Panc1 (cell line): ENCODE measurements around the gene MRC2.

Experiments used
- CTCF ChIP-seq: fragments of 450-650 bp; IDR thresholded peaks from 2 replicates; pipeline ENCODE4 v1.5.1; 2017; ENCODE audit warnings: mild to moderate bottlenecking
- POLR2AphosphoS5 ChIP-seq: IDR thresholded peaks from 2 replicates; pipeline ENCODE4 v1.6.1; 2012; ENCODE audit warnings: mild to moderate bottlenecking, low read depth, low read length, moderate library complexity
- REST ChIP-seq, 2 experiments: IDR thresholded peaks; 2 replicates each; pipeline ENCODE4 v1.6.1; 2011 to 2012; ENCODE audit warnings: low read depth in 2 of 2, control low read depth in 1 of 2, low read length in 1 of 2, mild to moderate bottlenecking in 1 of 2, moderate library complexity in 1 of 2; ENCODE audit not compliant: insufficient read depth in 1 of 2

- no peak for TF ChIP-seq CTCF
- TF ChIP-seq POLR2AphosphoS5, result no peak
- TF ChIP-seq REST (IDR thresholded peaks at IDR 0.05; ENCODE audit: insufficient read depth in 1 of 2, low read depth in 2 of 2, low read length in 1 of 2), result no peak
Measured at GRCh38 chr17:62615503-62615902, 12.0 kb upstream of the MRC2 start.
